ENCODE data around the gene ADAMTS18.
"Not testable (repeated sequence)": the region's sequence is repeated elsewhere in the genome, so short reads cannot be mapped to it uniquely, and the experiment has no call there.

GRCh38 chr16:77275303-77275702, 159.5 kb downstream of the ADAMTS18 start:
- TF ChIP-seq CTCF, POLR2A (IDR thresholded peaks at IDR 0.05): not testable (repeated sequence)

Data from esophagus squamous epithelium (tissue), 4 donors.